H9 (cell line): Measurements from ENCODE around the gene CES2. TPM values are rescaled to one million over a fixed set of nuclear protein-coding genes. Genes with fewer than 3 reads are reported as not detected.

Experiments used
- DNase-seq: peaks from one replicate; pipeline ENCODE4 v3.0.0-alpha.2; 2017
- H2AFZ ChIP-seq: one replicate; pipeline ENCODE4 v1.6.1; 2013; ENCODE audit warnings: mild to moderate bottlenecking, low read length, control low read depth, moderate library complexity
- H2AK5ac ChIP-seq: 2 replicates; pipeline ENCODE4 v1.6.1; 2013; ENCODE audit warnings: low read length, control low read depth, mixed read lengths; ENCODE audit not compliant: insufficient read length
- H2BK120ac ChIP-seq: one replicate; pipeline ENCODE4 v1.6.1; 2013; ENCODE audit warnings: low read depth, mild to moderate bottlenecking, low read length, control low read depth, inconsistent platforms; ENCODE audit not compliant: poor library complexity, severe bottlenecking
- H2BK12ac ChIP-seq: 2 replicates; pipeline ENCODE4 v1.6.1; 2013; ENCODE audit warnings: low read length, control low read depth, mixed read lengths, low read depth; ENCODE audit not compliant: insufficient read length
- H2BK15ac ChIP-seq: 2 replicates; pipeline ENCODE4 v1.6.1; 2013; ENCODE audit warnings: low read depth, low read length, control low read depth
- H2BK20ac ChIP-seq: one replicate; pipeline ENCODE4 v1.6.1; 2013; ENCODE audit warnings: low read depth, mild to moderate bottlenecking, low read length, control low read depth, inconsistent platforms; ENCODE audit not compliant: poor library complexity, severe bottlenecking
- H2BK5ac ChIP-seq: 2 replicates; pipeline ENCODE4 v1.6.1; 2013; ENCODE audit warnings: low read length, control low read depth, mixed read lengths; ENCODE audit not compliant: insufficient read length
- H3K14ac ChIP-seq: 2 replicates; pipeline ENCODE4 v1.6.1; 2013; ENCODE audit warnings: low read length, control low read depth; ENCODE audit not compliant: insufficient read depth
- H3K18ac ChIP-seq: 2 replicates; pipeline ENCODE4 v1.6.1; 2013; ENCODE audit warnings: low read depth, mild to moderate bottlenecking, mixed read lengths, low read length, control low read depth; ENCODE audit not compliant: insufficient read length
- H3K23ac ChIP-seq: 2 replicates; pipeline ENCODE4 v1.6.1; 2013; ENCODE audit warnings: low read length, control low read depth, mixed read lengths, low read depth; ENCODE audit not compliant: insufficient read length
- H3K23me2 ChIP-seq: 2 replicates; pipeline ENCODE4 v1.6.1; 2013; ENCODE audit warnings: low read depth, mild to moderate bottlenecking, mixed read lengths, low read length, control low read depth; ENCODE audit not compliant: insufficient read length, poor library complexity, severe bottlenecking
- H3K27ac ChIP-seq: 2 replicates; pipeline ENCODE4 v1.5.1; 2013; ENCODE audit warnings: low read length, control low read depth, mixed read lengths, low read depth; ENCODE audit not compliant: insufficient read length
- H3K27me3 ChIP-seq: 2 replicates; pipeline ENCODE4 v1.6.1; 2013; ENCODE audit warnings: low read length, control low read depth, inconsistent platforms; ENCODE audit not compliant: insufficient read depth
- H3K4ac ChIP-seq: 2 replicates; pipeline ENCODE4 v1.6.1; 2013; ENCODE audit warnings: low read depth, mild to moderate bottlenecking, control low read depth, inconsistent platforms, low read length, moderate library complexity
- H3K4me1 ChIP-seq: 2 replicates; pipeline ENCODE4 v1.6.1; 2013; ENCODE audit warnings: low read length, control low read depth, inconsistent platforms; ENCODE audit not compliant: insufficient read depth
- H3K4me2 ChIP-seq: 2 replicates; pipeline ENCODE4 v1.6.1; 2013; ENCODE audit warnings: low read length, control low read depth, mixed read lengths; ENCODE audit not compliant: insufficient read length, insufficient read depth
- H3K56ac ChIP-seq: 2 replicates; pipeline ENCODE4 v1.6.1; 2013; ENCODE audit warnings: low read depth, mild to moderate bottlenecking, mixed read lengths, low read length, control low read depth; ENCODE audit not compliant: insufficient read length
- H3K79me1 ChIP-seq: 2 replicates; pipeline ENCODE4 v1.6.1; 2013; ENCODE audit warnings: low read depth, mild to moderate bottlenecking, moderate library complexity, low read length, control low read depth, inconsistent platforms; ENCODE audit not compliant: insufficient read depth, poor library complexity, severe bottlenecking
- H3K79me2 ChIP-seq: 2 replicates; pipeline ENCODE4 v1.6.1; 2013; ENCODE audit warnings: low read length, control low read depth, inconsistent platforms; ENCODE audit not compliant: insufficient read depth
- H3K9ac ChIP-seq: 2 replicates; pipeline ENCODE4 v1.6.1; 2013; ENCODE audit warnings: low read length, control low read depth, mixed read lengths; ENCODE audit not compliant: insufficient read length; ENCODE audit errors: extremely low read depth
- H3K9me3 ChIP-seq: one replicate; pipeline ENCODE4 v1.6.1; 2013; ENCODE audit warnings: low read depth, low read length, inconsistent platforms; ENCODE audit not compliant: control insufficient read depth
- H3T11ph ChIP-seq: one replicate; pipeline ENCODE4 v1.6.1; 2013; ENCODE audit warnings: mild to moderate bottlenecking, low read length, control low read depth, inconsistent platforms
- H4K20me1 ChIP-seq: one replicate; pipeline ENCODE4 v1.6.1; 2013; ENCODE audit not compliant: control insufficient read depth, insufficient read length, insufficient read depth
- H4K5ac ChIP-seq: 2 replicates; pipeline ENCODE4 v1.6.1; 2013; ENCODE audit warnings: low read depth, mild to moderate bottlenecking, mixed read lengths, low read length, control low read depth; ENCODE audit not compliant: insufficient read length
- H4K8ac ChIP-seq: replicated peaks from 2 replicates; pipeline ENCODE4 v1.6.1; 2013; ENCODE audit warnings: low read length, control low read depth, mixed read lengths, low read depth; ENCODE audit not compliant: insufficient read length
- H4K91ac ChIP-seq: 2 replicates; pipeline ENCODE4 v1.6.1; 2013; ENCODE audit warnings: low read depth, mild to moderate bottlenecking, moderate library complexity, mixed read lengths, low read length, control low read depth; ENCODE audit not compliant: insufficient read length
- H3K27ac Mint-ChIP-seq, 3 experiments: 2 replicates in 2 of 3; 3 replicates in 1 of 3; pipeline ENCODE4 v1.8.0; 2020 to 2021; ENCODE audit warnings: mixed read lengths in 3 of 3, mild to moderate bottlenecking in 1 of 3, moderate library complexity in 1 of 3
- H3K27me3 Mint-ChIP-seq: 2 replicates; pipeline ENCODE4 v1.8.0; 2021; ENCODE audit warnings: low read depth, mild to moderate bottlenecking, moderate library complexity, mixed read lengths
- H3K36me3 Mint-ChIP-seq, 3 experiments: 2 replicates in 2 of 3; 3 replicates in 1 of 3; pipeline ENCODE4 v1.8.0; 2020 to 2021; ENCODE audit warnings: low read depth in 3 of 3, mixed read lengths in 3 of 3; ENCODE audit not compliant: insufficient read depth in 1 of 3
- H3K4me1 Mint-ChIP-seq, 2 experiments: 2 replicates each; pipeline ENCODE4 v1.8.0; 2020; ENCODE audit warnings: mixed read lengths in 2 of 2
- H3K4me3 Mint-ChIP-seq, 2 experiments: 2 replicates in 1 of 2; 3 replicates in 1 of 2; pipeline ENCODE4 v1.8.0; 2020 to 2021; ENCODE audit warnings: mild to moderate bottlenecking in 2 of 2, mixed read lengths in 2 of 2, moderate library complexity in 1 of 2
- H3K9me3 Mint-ChIP-seq, 2 experiments: 2 replicates in 1 of 2; 3 replicates in 1 of 2; pipeline ENCODE4 v1.8.0; 2020; ENCODE audit warnings: mild to moderate bottlenecking in 2 of 2, mixed read lengths in 2 of 2, moderate library complexity in 1 of 2
- CTCF ChIP-seq: fragments of 200-600 bp; sonication (generic); conservative IDR thresholded peaks from 3 replicates; pipeline ENCODE4 v1.8.0; 2021; ENCODE audit warnings: antibody characterized with exemption, mild to moderate bottlenecking
- WGBS: extraction: QIAGEN DNeasy Blood & Tissue Kit; methylation state at CpG from one replicate; pipeline ENCODE4 v1.1.7; 2013; ENCODE audit warnings: missing lambda C conversion rate, low lambda C conversion rate, mixed read lengths; ENCODE audit not compliant: insufficient read length; ENCODE audit errors: extremely low coverage; 5-methylcytosine and 5-hydroxymethylcytosine counted together
- total RNA-seq: library from RNA; stranded (reverse); gene quantifications from 2 replicates; pipeline ENCODE4 v1.2.1, GENCODE V29; 2021

The CES2 gene
- total RNA-seq, 1 experiment from 2014 or later, result 28.2 TPM

GRCh38 chr16:66886321-66886720 lies 49.0 kb upstream of the CES2 start:
- H2AK5ac ChIP-seq, result no peak overlapping the region
- no peak overlapping the region for H2BK15ac ChIP-seq
- H3K18ac ChIP-seq, result no peak overlapping the region
- peaks cover 5% of the 10 kb centered on the region; the same call in 1 of the 2 replicates for H3K79me2 ChIP-seq
- TF ChIP-seq CTCF, result no peak
- H3K9ac ChIP-seq, result no peak overlapping the region
- H3K4me3 Mint-ChIP-seq, result no peak overlapping the region
- WGBS, result no CpG with 5 or more reads among the region's 2 CpGs
- no peak overlapping the region for H3K56ac ChIP-seq
- H3K27ac ChIP-seq, result no peak overlapping the region
- H4K8ac ChIP-seq, result no peak overlapping the region
- peaks cover 6 to 7% of the 10 kb centered on the region in 2 experiments; a peak in 2 of 4 replicates for H3K4me1 Mint-ChIP-seq
- no peak overlapping the region for H3T11ph ChIP-seq
- H3K4me2 ChIP-seq, result no peak overlapping the region
- H3K79me1 ChIP-seq, result peaks cover 2% of the 10 kb centered on the region
- no peak for DNase-seq
- H4K5ac ChIP-seq, result no peak overlapping the region
- no peak overlapping the region for H2AFZ ChIP-seq
- no peaks in the 10 kb centered on the region for H3K27me3 Mint-ChIP-seq
- peaks cover 15 to 49% (median 38%) of the 10 kb centered on the region in 3 experiments; a peak in 6 of 7 replicates for H3K36me3 Mint-ChIP-seq
- H4K91ac ChIP-seq, result no peak overlapping the region
- no peak overlapping the region for H2BK5ac ChIP-seq
- H2BK120ac ChIP-seq, result no peak overlapping the region
- no peaks in the 10 kb centered on the region for H3K27me3 ChIP-seq
- no peak overlapping the region for H3K4ac ChIP-seq
- no peaks in the 10 kb centered on the region for H3K23me2 ChIP-seq
- no peaks in the 10 kb centered on the region for H3K4me1 ChIP-seq
- H3K9me3 Mint-ChIP-seq, result no peaks in the 10 kb centered on the region
- no peaks in the 10 kb centered on the region for H4K20me1 ChIP-seq
- no peak overlapping the region for H2BK12ac ChIP-seq
- H2BK20ac ChIP-seq, result no peak overlapping the region
- H3K23ac ChIP-seq, result no peak overlapping the region
- H3K27ac Mint-ChIP-seq, result peak overlapping the region in 1 of 3 experiments; percentile 32; a peak in 1 of 7 replicates
- no peaks in the 10 kb centered on the region for H3K9me3 ChIP-seq
- H3K14ac ChIP-seq, result no peak overlapping the region
